ENCODE data around the gene CHPT1.

CHPT1 gene

DNA sequence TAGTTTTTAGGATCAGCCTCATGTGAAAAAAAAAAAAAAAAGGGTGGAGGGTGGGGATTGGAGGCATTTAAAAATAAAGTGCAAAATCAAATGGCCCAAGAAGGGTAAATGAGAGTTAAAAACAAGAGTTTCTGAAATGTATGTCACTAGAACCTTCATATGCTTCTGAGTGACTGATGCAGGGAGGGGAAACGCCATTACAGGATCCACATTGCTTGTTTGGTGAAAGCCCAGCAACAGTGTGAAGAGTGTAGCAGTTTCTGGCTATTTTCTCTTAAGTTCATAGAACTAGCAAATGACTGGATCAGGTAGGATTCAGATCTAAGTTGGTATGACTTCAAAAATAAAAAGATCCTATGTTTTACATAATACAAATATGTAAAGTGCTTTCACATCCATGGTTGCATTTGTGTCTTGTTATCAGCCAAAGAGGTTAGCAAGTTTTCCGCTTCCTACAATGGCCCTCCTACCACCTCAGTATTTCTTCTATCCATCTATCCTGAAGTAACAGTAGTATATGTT is 2.9 kb downstream of the CHPT1 start:
- Histone ChIP-seq H3K4me3 (ENCODE audit: low read length) (no peak overlapping the region), H3K4me1 (ENCODE audit: control insufficient read depth, insufficient read depth, low read length) (peaks cover 35% of the 10 kb centered on the region), H3K9me3 (ENCODE audit: control insufficient read depth, low read length) (no peaks in the 10 kb centered on the region), H3K27me3 (replicated peaks; ENCODE audit: control insufficient read depth, insufficient read depth, low read length) (no peaks in the 10 kb centered on the region), H3K9ac (ENCODE audit: low read length) (no peak overlapping the region), H3K36me3 (ENCODE audit: control insufficient read depth, insufficient read depth, low read length, severe bottlenecking) (no peaks in the 10 kb centered on the region)
- DNase-seq (ENCODE audit: low read depth): no peak

- Histone ChIP-seq H3K4me1 (ENCODE audit: control insufficient read depth, insufficient read depth, low read length) (peaks cover 20% of the 10 kb centered on the region), H3K4me3 (ENCODE audit: low read length) (no peak overlapping the region), H3K9ac (ENCODE audit: low read length) (no peak overlapping the region), H3K36me3 (ENCODE audit: control insufficient read depth, insufficient read depth, low read length, severe bottlenecking) (no peaks in the 10 kb centered on the region), H3K9me3 (ENCODE audit: control insufficient read depth, low read length) (no peaks in the 10 kb centered on the region), H3K27me3 (replicated peaks; ENCODE audit: control insufficient read depth, insufficient read depth, low read length) (no peaks in the 10 kb centered on the region)
- no peak for DNase-seq (ENCODE audit: low read depth)
Observed at GRCh38 chr12:101703487-101703886, 6.0 kb downstream of the CHPT1 start.

DNA sequence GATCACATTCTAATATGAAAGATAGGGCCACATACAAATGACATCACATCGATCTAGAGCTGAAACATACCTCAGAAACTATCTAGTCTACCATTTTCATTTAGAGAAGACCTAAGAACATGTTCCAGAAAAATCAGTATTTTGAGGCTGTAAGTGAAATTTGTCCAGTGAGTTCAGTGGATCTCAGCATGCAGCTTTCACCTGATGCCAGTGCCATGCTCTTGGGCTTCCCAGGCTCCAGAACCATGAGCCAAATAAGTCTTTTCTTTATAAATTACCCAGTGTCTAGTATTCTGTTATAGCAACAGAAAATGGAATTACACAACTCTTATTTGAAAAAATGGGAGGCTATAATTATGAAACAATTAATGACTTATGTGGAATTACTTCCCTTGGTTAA is 9.0 kb downstream of the CHPT1 start:
- no peaks in the 10 kb centered on the region for H3K9me3 ChIP-seq (ENCODE audit: control insufficient read depth, low read length)
- H3K4me3 ChIP-seq (ENCODE audit: low read length): no peak overlapping the region
- H3K4me1 ChIP-seq (ENCODE audit: control insufficient read depth, insufficient read depth, low read length): peaks cover 5% of the 10 kb centered on the region
- H3K9ac ChIP-seq (ENCODE audit: low read length): no peak overlapping the region
- H3K27me3 ChIP-seq (replicated peaks; ENCODE audit: control insufficient read depth, insufficient read depth, low read length): no peaks in the 10 kb centered on the region
- H3K36me3 ChIP-seq (ENCODE audit: control insufficient read depth, insufficient read depth, low read length, severe bottlenecking): no peaks in the 10 kb centered on the region
- DNase-seq (ENCODE audit: low read depth): no peak

GRCh38 chr12:101707131-101707782 is 9.8 kb downstream of the CHPT1 start:
- Histone ChIP-seq H3K36me3 (ENCODE audit: control insufficient read depth, insufficient read depth, low read length, severe bottlenecking) (no peaks in the 10 kb centered on the region), H3K4me3 (ENCODE audit: low read length) (no peak overlapping the region), H3K4me1 (ENCODE audit: control insufficient read depth, insufficient read depth, low read length) (peaks cover 5% of the 10 kb centered on the region), H3K9ac (ENCODE audit: low read length) (no peak overlapping the region), H3K9me3 (ENCODE audit: control insufficient read depth, low read length) (no peaks in the 10 kb centered on the region), H3K27me3 (replicated peaks; ENCODE audit: control insufficient read depth, insufficient read depth, low read length) (no peaks in the 10 kb centered on the region)
- DNase-seq (ENCODE audit: low read depth): no peak

DNA sequence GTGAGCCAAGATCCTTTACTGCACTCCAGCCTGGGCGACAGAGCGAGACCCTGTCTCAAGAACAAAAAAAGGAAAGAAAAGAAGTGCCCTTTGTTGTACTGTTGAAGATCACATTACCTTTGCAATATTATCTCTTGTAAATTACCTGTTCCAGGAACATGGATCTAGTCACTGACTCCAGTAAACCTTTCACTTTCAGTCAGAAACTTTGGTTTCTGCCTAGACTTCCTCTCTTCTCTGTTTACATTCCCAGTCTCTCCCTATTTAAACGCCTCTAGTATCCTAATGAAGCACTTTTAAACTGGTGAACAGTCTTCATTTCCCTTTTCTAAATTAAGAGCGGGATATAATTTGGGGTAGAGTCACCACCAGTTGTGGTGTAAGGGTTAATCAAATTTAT is 12.8 kb downstream of the CHPT1 start:
- Histone ChIP-seq H3K4me3 (ENCODE audit: low read length) (no peak overlapping the region), H3K4me1 (ENCODE audit: control insufficient read depth, insufficient read depth, low read length) (peaks cover 24% of the 10 kb centered on the region), H3K9me3 (ENCODE audit: control insufficient read depth, low read length) (no peaks in the 10 kb centered on the region), H3K27me3 (replicated peaks; ENCODE audit: control insufficient read depth, insufficient read depth, low read length) (no peaks in the 10 kb centered on the region), H3K9ac (ENCODE audit: low read length) (no peak overlapping the region), H3K36me3 (ENCODE audit: control insufficient read depth, insufficient read depth, low read length, severe bottlenecking) (no peaks in the 10 kb centered on the region)
- no peak for DNase-seq (ENCODE audit: low read depth)

DNA sequence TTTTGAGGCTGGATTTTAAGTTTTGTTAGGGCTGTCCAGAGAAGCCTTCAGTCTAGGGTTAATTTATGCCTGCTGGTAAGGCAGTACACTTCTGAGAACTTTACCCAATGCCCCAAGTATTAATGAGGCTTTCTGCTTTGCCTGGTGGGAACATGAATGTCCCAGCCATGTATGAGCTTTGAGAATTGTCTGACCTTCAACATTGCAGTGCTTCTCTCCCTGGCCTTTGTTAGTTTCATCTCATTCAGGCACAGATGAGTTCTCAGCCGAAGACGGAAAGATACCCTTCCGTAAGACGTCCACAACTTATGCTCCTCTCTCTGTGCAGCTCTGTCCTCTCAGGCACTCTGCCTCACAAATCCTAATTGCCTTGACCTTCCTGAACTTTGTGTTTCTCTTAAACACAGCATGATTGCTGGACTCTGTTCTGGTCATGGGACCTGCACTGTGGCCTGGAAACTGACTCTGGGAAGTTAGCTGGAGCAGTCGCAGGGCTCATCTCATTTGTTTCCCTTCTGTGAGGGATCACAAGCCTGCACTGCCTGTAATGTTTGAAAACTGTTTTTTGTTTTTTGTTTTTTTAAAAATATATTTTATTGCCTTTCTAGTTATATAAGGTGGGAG is 15.7 kb downstream of the CHPT1 start:
- peak overlapping the region; percentile 72 for H3K4me3 ChIP-seq (ENCODE audit: low read length)
- no peaks in the 10 kb centered on the region for H3K9me3 ChIP-seq (ENCODE audit: control insufficient read depth, low read length)
- H3K4me1 ChIP-seq (ENCODE audit: control insufficient read depth, insufficient read depth, low read length): peaks cover 34% of the 10 kb centered on the region
- H3K9ac ChIP-seq (ENCODE audit: low read length): peak overlapping the region; percentile 58
- H3K36me3 ChIP-seq (ENCODE audit: control insufficient read depth, insufficient read depth, low read length, severe bottlenecking): no peaks in the 10 kb centered on the region
- no peaks in the 10 kb centered on the region for H3K27me3 ChIP-seq (replicated peaks; ENCODE audit: control insufficient read depth, insufficient read depth, low read length)
- DNase-seq (ENCODE audit: low read depth): no peak

- peak overlapping the region; percentile 72 for H3K4me3 ChIP-seq (ENCODE audit: low read length)
Observed at GRCh38 chr12:101713930-101714329, 16.5 kb downstream of the CHPT1 start.

GRCh38 chr12:101714877-101715444 is 17.5 kb downstream of the CHPT1 start:
- no peak for DNase-seq (ENCODE audit: low read depth)
- Histone ChIP-seq H3K36me3 (ENCODE audit: control insufficient read depth, insufficient read depth, low read length, severe bottlenecking) (peaks cover 2% of the 10 kb centered on the region), H3K4me1 (ENCODE audit: control insufficient read depth, insufficient read depth, low read length) (peaks cover 34% of the 10 kb centered on the region)

More at GRCh38 chr12:101713930-101714329, 16.5 kb downstream of the CHPT1 start:
- Histone ChIP-seq H3K27me3 (replicated peaks; ENCODE audit: control insufficient read depth, insufficient read depth, low read length) (no peaks in the 10 kb centered on the region), H3K9ac (ENCODE audit: low read length) (peak overlapping the region; percentile 58), H3K36me3 (ENCODE audit: control insufficient read depth, insufficient read depth, low read length, severe bottlenecking) (peaks cover 2% of the 10 kb centered on the region), H3K4me1 (ENCODE audit: control insufficient read depth, insufficient read depth, low read length) (peaks cover 34% of the 10 kb centered on the region), H3K9me3 (ENCODE audit: control insufficient read depth, low read length) (no peaks in the 10 kb centered on the region)
- no peak for DNase-seq (ENCODE audit: low read depth)

DNA sequence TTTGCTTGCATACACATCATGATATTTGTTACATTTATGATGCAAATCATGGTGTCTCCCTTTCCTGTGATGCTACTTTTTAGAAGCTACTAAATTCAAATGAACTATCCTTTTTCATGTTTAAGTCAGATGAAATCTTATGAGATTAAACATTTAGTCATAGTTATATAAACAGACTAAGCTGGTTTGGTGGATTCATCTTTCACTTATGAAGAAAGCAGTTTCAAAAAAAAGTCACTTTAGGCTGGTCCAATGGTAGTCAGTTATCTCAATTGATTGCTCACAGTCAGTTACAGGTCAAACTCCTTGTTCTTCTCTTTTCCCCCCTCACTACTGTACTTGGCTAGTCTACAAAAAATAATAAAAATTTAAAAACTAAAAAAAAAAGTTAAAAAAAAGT is 22.1 kb downstream of the CHPT1 start:
- DNase-seq (ENCODE audit: low read depth): peak; percentile 41
- Histone ChIP-seq H3K27me3 (replicated peaks; ENCODE audit: control insufficient read depth, insufficient read depth, low read length) (no peaks in the 10 kb centered on the region), H3K9me3 (ENCODE audit: control insufficient read depth, low read length) (no peaks in the 10 kb centered on the region), H3K4me1 (ENCODE audit: control insufficient read depth, insufficient read depth, low read length) (peaks cover 19% of the 10 kb centered on the region), H3K36me3 (ENCODE audit: control insufficient read depth, insufficient read depth, low read length, severe bottlenecking) (peaks cover 19% of the 10 kb centered on the region), H3K4me3 (ENCODE audit: low read length) (no peak overlapping the region), H3K9ac (ENCODE audit: low read length) (no peak overlapping the region)

More at GRCh38 chr12:101714877-101715444, 17.5 kb downstream of the CHPT1 start:
- Histone ChIP-seq H3K9me3 (ENCODE audit: control insufficient read depth, low read length) (no peaks in the 10 kb centered on the region), H3K4me3 (ENCODE audit: low read length) (no peak overlapping the region), H3K9ac (ENCODE audit: low read length) (no peak overlapping the region), H3K27me3 (replicated peaks; ENCODE audit: control insufficient read depth, insufficient read depth, low read length) (no peaks in the 10 kb centered on the region)

GRCh38 chr12:101720118-101720517 is 22.7 kb downstream of the CHPT1 start:
- H3K4me3 ChIP-seq (ENCODE audit: low read length): no peak overlapping the region

GRCh38 chr12:101722392-101722791 is 25.0 kb downstream of the CHPT1 start:
- no peak overlapping the region for H3K9ac ChIP-seq (ENCODE audit: low read length)
- H3K36me3 ChIP-seq (ENCODE audit: control insufficient read depth, insufficient read depth, low read length, severe bottlenecking): peaks cover 44% of the 10 kb centered on the region
- peaks cover 6% of the 10 kb centered on the region for H3K4me1 ChIP-seq (ENCODE audit: control insufficient read depth, insufficient read depth, low read length)
- H3K27me3 ChIP-seq (replicated peaks; ENCODE audit: control insufficient read depth, insufficient read depth, low read length): no peaks in the 10 kb centered on the region
- no peak for DNase-seq (ENCODE audit: low read depth)
- H3K4me3 ChIP-seq (ENCODE audit: low read length): no peak overlapping the region
- no peaks in the 10 kb centered on the region for H3K9me3 ChIP-seq (ENCODE audit: control insufficient read depth, low read length)

More at GRCh38 chr12:101720118-101720517, 22.7 kb downstream of the CHPT1 start:
- H3K9me3 ChIP-seq (ENCODE audit: control insufficient read depth, low read length): no peaks in the 10 kb centered on the region
- H3K9ac ChIP-seq (ENCODE audit: low read length): no peak overlapping the region
- H3K36me3 ChIP-seq (ENCODE audit: control insufficient read depth, insufficient read depth, low read length, severe bottlenecking): peaks cover 25% of the 10 kb centered on the region
- peaks cover 18% of the 10 kb centered on the region for H3K4me1 ChIP-seq (ENCODE audit: control insufficient read depth, insufficient read depth, low read length)
- no peak for DNase-seq (ENCODE audit: low read depth)
- H3K27me3 ChIP-seq (replicated peaks; ENCODE audit: control insufficient read depth, insufficient read depth, low read length): no peaks in the 10 kb centered on the region
